Right atrium auricular region (tissue), 2 donors: Measurements from ENCODE around the gene NACC2. TPM values are rescaled to one million over a fixed set of nuclear protein-coding genes. Genes with fewer than 3 reads are reported as not detected.

Experiments used
- DNase-seq: peaks from one replicate; pipeline ENCODE4 v3.0.0-alpha.2; 2019; ENCODE audit warnings: low spot score
- H3K27ac ChIP-seq, 2 donors: fragments of 200-600 bp; sonication (generic); 1 replicate in 1 of 2; 2 replicates in 1 of 2; pipeline ENCODE4 v1.5.1; 2016 to 2019
- H3K27me3 ChIP-seq, 2 donors: fragments of 200-600 bp; sonication (generic); one replicate each; pipeline versions ENCODE4 v1.5.1 to v1.6.0; 2017 to 2019
- H3K36me3 ChIP-seq: fragments of 200-600 bp; sonication (generic); one replicate; pipeline ENCODE4 v1.5.1; 2016
- H3K4me1 ChIP-seq, 2 donors: fragments of 200-600 bp; sonication (generic); one replicate each; pipeline versions ENCODE4 v1.5.1 to v1.6.0; 2017 to 2019
- H3K4me3 ChIP-seq, 2 donors: fragments of 200-600 bp; sonication (generic); 1 replicate in 1 of 2; 2 replicates in 1 of 2; pipeline ENCODE4 v1.5.1; 2017 to 2019; ENCODE audit warnings: mild to moderate bottlenecking in 1 of 2, moderate library complexity in 1 of 2
- H3K9me3 ChIP-seq, 2 donors: fragments of 200-600 bp; sonication (generic); one replicate each; pipeline ENCODE4 v1.5.1; 2019
- CTCF ChIP-seq, 2 donors: fragments of 200-600 bp; sonication (generic); IDR thresholded peaks; one replicate each; pipeline ENCODE4 v1.5.1; 2019; ENCODE audit warnings: antibody characterized with exemption in 2 of 2
- total RNA-seq, 2 donors: library from RNA; depleted of rRNA; stranded (reverse); fragments of >200 nt; gene quantifications; one replicate each; pipeline ENCODE4 v1.1.0, GENCODE V29; 2016

Gene NACC2
- total RNA-seq, 2 donors from 2014 or later, result 49.1 to 55.5 TPM

- no peak for TF ChIP-seq CTCF (IDR thresholded peaks at IDR 0.05)
- Histone ChIP-seq H3K4me3 (no peak overlapping the region), H3K4me1 (peaks cover 0 to 26% of the 10 kb centered on the region in 2 donors), H3K9me3 (no peaks in the 10 kb centered on the region), H3K27ac (no peak overlapping the region), H3K36me3 (peaks cover 16% of the 10 kb centered on the region), H3K27me3 (no peaks in the 10 kb centered on the region)
- no peak for DNase-seq
Observed at GRCh38 chr9:136015656-136016571, 79.2 kb downstream of the NACC2 start.

GRCh38 chr9:136014924-136015633, 80.0 kb downstream of the NACC2 start:
- Histone ChIP-seq H3K27me3 (no peaks in the 10 kb centered on the region), H3K36me3 (peaks cover 22% of the 10 kb centered on the region), H3K4me1 (peaks cover 0 to 29% of the 10 kb centered on the region in 2 donors), H3K4me3 (no peak overlapping the region), H3K27ac (no peak overlapping the region), H3K9me3 (no peaks in the 10 kb centered on the region)
- TF ChIP-seq CTCF (IDR thresholded peaks at IDR 0.05), result no peak
- no peak for DNase-seq

- H3K27me3 ChIP-seq, result no peaks in the 10 kb centered on the region
- TF ChIP-seq CTCF (IDR thresholded peaks at IDR 0.05), result no peak
- H3K9me3 ChIP-seq, result no peaks in the 10 kb centered on the region
- peaks cover 0 to 29% of the 10 kb centered on the region in 2 donors for H3K4me1 ChIP-seq
- H3K36me3 ChIP-seq, result peaks cover 30% of the 10 kb centered on the region
- no peak for DNase-seq
- no peak overlapping the region for H3K27ac ChIP-seq
- H3K4me3 ChIP-seq, result no peak overlapping the region
Observed at GRCh38 chr9:136014147-136014923, 80.8 kb downstream of the NACC2 start.

GRCh38 chr9:136013524-136014034, 81.5 kb downstream of the NACC2 start:
- no peak overlapping the region for H3K27ac ChIP-seq
- H3K4me1 ChIP-seq, result peaks cover 0 to 36% of the 10 kb centered on the region in 2 donors
- no peaks in the 10 kb centered on the region for H3K27me3 ChIP-seq
- peaks cover 33% of the 10 kb centered on the region for H3K36me3 ChIP-seq
- no peak for DNase-seq
- no peak for TF ChIP-seq CTCF (IDR thresholded peaks at IDR 0.05)
- H3K4me3 ChIP-seq, result no peak overlapping the region
- H3K9me3 ChIP-seq, result no peaks in the 10 kb centered on the region

GRCh38 chr9:136013116-136013515, 82.0 kb downstream of the NACC2 start:
- Histone ChIP-seq H3K27me3 (no peaks in the 10 kb centered on the region), H3K9me3 (no peaks in the 10 kb centered on the region), H3K27ac (peak overlapping the region; percentile 57 to 75), H3K36me3 (peaks cover 33% of the 10 kb centered on the region), H3K4me1 (peaks cover 0 to 38% of the 10 kb centered on the region in 2 donors), H3K4me3 (no peak overlapping the region)
- no peak for DNase-seq
- no peak for TF ChIP-seq CTCF (IDR thresholded peaks at IDR 0.05)
